ENCODE data around the gene NUDT6.

NUDT6 gene

DNA sequence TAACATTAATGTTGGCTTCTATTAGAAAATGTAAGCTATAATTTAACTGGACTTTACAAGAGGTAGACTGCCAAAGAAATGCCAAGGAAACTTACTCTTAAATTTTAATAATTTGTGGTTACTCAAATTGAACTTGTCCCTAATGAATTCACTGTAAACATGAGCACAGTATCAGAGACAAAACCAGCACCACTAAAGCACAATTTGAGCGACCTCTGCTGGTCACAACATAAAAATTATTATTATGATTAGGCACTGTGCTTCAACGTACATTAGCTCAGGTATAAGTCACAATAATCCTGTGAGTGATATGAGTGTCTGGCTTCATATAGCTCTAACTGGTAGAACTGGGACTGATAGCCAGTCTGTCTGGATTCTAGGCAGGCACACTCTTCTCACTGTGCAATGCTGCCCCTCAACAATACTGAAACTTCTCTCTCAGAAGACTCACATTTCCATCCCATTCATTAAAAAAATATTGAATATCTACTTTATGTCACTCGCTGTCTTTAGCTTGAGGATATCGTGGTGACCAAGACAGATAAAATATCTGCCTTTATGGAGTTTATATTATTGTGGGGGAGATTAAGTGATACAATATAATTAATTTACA lies 8.0 kb downstream of the NUDT6 start:
- no peak for DNase-seq (ENCODE audit: low read depth)

DNA sequence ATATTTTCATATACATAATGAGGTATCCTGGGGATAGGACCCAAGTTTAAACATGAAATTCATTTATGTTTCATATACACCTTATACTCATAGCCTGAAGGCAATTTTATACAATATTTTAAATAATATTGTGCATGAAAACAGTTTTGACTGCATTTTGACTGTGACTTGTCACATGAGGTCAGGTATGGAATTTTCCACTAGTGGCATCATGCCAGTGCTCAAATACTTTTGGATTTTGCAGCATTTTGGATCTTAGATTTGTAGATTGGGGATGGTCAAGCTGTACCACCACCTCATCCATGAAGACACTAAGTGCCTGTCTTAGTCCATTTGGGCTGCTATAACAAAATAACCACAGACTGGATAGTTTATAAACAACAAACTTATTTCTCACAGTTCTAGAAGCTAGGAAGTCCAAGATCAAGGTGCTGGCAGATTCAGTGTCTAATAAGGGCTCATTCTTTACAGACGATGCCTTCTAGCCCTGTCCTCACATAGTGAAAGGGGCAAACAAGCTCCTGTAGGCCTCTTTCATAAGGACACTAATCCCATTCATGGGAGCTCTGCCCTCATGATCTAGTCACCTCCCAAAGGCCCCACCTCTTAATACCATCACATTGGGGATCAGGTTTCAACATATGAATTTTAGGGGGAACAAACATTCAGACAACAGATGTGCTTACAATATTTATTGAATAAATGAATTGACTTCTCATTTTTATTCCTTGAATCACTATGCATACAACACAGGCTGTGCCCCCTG lies 9.4 kb downstream of the NUDT6 start:
- DNase-seq (ENCODE audit: low read depth): no peak

GRCh38 chr4:122911588-122911987 lies 10.8 kb downstream of the NUDT6 start:
- DNase-seq (ENCODE audit: low read depth): no peak

DNA sequence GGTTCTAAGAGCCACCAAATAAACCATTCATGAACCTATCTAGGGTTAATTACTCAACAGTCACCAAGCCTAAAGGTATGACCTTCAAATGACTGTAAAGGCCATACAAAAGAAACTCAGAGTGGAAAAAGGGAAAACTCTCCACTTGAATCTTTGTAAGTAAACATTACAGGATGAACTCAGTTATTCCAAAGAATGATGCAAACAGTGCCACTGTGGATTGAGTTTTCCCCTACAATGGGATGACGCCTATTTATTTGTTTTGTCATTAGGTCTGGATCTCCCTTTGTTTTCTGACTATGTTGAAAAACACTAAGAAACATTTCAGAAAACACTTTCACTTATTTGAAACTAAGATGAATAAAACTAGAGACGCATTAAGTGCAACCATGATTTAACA lies 12.7 kb downstream of the NUDT6 start:
- DNase-seq (ENCODE audit: low read depth): no peak

DNA sequence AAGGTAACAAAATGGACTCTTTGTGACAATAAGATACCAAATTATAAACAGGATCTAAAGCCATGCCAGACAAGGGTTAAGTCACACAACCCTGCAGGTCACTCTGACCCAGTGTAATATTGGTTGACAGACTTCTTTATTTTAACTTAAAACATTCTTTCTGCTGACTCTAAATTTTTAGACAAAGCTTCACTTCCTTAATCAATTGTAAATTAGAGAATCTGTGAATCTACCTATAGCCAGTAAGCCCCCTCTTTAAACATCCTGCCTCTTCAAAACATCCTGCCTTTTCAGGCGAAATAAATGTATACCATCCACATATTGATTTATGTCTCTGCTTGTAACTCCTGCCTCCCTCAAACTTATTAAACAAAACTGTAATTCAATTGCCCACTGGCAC lies 14.2 kb downstream of the NUDT6 start:
- no peak for DNase-seq (ENCODE audit: low read depth)

GRCh38 chr4:122906859-122907305 lies 15.5 kb downstream of the NUDT6 start:
- DNase-seq (ENCODE audit: low read depth): no peak

GRCh38 chr4:122903766-122904288 lies 18.6 kb downstream of the NUDT6 start:
- no peak for DNase-seq (ENCODE audit: low read depth)

DNA sequence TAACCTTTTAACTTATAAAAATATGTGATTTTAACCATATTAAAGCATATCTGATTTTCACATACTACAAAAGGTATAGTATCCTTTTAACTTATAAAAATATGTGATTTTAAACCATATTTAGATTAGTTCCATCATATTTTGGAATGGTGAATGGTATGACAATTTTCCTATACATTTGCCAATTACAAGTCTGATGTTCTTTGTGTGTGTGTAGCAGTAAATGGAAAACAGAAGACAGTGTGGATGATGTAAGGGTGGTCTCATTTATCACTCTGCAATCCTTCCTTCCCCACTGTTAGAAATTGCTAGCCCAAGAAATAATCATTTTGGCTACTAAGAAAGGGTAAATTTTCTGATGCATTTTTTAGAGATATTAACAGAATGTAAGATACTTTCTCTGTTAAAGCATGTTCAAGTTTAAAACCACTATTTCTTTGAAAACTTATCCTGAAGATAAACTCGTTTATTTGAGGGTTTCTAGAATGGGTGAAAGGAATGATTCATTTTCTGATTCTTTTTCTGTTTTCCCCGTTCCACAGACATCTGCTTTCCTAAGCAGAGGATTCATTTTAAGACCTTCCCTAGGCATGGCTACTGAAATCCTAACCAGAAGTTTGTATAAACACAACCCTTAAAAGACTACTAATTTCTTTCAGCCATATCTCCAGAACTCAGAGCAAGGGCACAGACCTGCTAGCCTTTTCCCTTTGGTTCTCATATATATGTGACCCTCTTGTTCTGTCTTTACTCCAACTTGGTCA lies 21.0 kb downstream of the NUDT6 start:
- no peak for DNase-seq (ENCODE audit: low read depth)

- no peak for DNase-seq (ENCODE audit: low read depth)
Measured at GRCh38 chr4:122900314-122900713, 22.1 kb downstream of the NUDT6 start.

DNA sequence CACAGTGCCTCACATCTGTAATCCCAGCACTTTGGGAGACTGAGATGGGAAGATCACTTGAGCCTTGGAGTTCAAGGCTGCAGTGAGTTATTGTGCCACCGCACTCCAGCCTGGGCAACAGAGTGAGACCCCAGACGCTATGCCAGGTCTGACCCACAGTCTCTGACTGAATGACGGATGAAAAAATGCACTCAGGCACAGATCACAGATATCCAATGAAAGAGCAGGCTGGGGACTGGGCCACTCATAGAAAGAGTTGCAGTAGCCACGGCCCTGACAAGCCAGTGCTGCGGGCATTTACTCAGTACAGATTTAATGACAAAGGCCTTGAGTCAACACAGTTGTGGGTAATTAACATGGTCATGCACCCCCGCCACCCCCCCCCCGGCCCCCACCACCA lies 22.7 kb downstream of the NUDT6 start:
- DNase-seq (ENCODE audit: low read depth): no peak

- no peak for DNase-seq (ENCODE audit: low read depth)
Measured at GRCh38 chr4:122898370-122899150, 23.8 kb downstream of the NUDT6 start.

DNA sequence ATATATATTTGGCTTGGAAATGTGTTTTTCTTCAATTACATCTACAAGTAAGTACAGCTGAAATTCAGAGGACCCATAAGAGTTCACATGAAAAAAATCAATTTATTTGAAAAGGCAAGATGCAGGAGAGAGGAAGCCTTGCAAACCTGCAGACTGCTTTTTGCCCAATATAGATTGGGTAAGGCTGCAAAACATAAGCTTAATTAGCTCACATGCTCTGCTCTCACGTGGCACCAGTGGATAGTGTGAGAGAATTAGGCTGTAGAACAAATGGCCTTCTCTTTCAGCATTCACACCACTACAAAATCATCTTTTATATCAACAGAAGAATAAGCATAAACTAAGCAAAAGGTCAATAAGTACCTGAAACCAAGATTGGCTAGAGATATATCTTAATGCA lies 26.1 kb downstream of the NUDT6 start:
- no peak for DNase-seq (ENCODE audit: low read depth)

DNA sequence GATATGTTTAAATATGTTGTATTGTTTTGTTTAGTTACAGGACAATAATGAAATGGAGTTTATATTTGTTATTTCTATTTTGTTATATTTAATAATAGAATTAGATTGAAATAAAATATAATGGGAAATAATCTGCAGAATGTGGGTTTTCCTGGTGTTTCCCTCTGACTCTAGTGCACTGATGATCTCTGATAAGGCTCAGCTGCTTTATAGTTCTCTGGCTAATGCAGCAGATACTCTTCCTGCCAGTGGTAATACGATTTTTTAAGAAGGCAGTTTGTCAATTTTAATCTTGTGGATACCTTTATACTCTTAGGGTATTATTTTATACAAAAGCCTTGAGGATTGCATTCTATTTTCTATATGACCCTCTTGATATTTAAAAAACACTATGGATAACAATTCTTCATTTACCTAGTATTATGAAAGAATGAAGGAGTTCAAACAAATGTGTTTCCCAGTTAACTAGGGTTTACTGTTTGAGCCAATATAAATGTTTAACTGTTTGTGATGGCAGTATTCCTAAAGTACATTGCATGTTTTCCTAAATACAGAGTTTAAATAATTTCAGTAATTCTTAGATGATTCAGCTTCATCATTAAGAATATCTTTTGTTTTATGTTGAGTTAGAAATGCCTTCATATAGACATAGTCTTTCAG lies 26.9 kb downstream of the NUDT6 start:
- no peak for DNase-seq (ENCODE audit: low read depth)

- DNase-seq (ENCODE audit: low read depth): no peak
Measured at GRCh38 chr4:122894827-122895226, 27.6 kb downstream of the NUDT6 start.

GRCh38 chr4:122890147-122890795 lies 32.1 kb downstream of the NUDT6 start:
- no peak for DNase-seq (ENCODE audit: low read depth)

DNA sequence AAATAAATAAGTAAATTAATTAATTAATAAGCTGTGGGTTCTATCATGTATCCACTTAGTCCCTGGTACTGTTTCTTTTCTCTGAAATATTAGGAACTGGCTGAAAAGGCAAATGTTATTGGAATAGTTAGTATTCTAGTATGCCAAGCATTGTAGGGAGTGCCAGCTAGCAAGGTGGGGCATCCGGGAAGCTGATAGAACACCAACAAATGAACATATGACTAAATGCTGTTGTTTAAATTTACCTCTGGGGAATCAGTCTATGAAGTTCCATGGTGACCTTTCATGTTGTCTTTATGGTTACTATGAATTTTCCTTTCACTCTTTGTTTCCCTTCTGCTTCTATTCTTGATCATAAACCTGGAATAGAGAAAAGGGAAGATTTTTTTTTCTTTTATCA lies 32.7 kb downstream of the NUDT6 start:
- no peak for DNase-seq (ENCODE audit: low read depth)

GRCh38 chr4:122884499-122884898 lies 37.9 kb downstream of the NUDT6 start:
- DNase-seq (ENCODE audit: low read depth): no peak

GRCh38 chr4:122882857-122883735 lies 39.3 kb downstream of the NUDT6 start:
- DNase-seq (ENCODE audit: low read depth): no peak

GRCh38 chr4:122879001-122879400 lies 43.4 kb downstream of the NUDT6 start:
- no peak for DNase-seq (ENCODE audit: low read depth)

DNA sequence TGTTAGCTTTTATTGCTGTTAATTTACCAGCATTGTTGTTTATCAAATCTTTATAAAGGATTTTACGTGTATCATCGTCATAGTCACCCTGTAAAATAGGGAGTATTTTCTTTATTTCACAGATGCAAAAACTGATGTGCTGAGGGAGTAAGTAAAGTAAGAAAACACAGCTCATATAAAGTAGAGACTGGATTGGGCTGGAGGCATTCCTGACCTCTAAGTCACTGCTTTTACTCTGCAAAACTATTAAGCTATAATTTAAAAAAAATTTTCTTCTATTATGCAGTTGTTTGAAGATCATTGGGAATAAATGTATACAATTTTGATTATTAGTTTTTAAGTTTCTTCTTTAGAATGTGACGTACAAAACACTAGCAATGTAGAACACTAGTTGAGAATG lies 45.9 kb downstream of the NUDT6 start:
- DNase-seq (ENCODE audit: low read depth): no peak

All from activated T-cell treated with anti-CD3 and anti-CD28 coated beads for 1 hour (primary cell).